HG02571 (cell line): ENCODE measurements around the gene PRPF40A.

Source experiments
- ATAC-seq: cut with Tn5 transposase; IDR thresholded peaks from one replicate; pipeline ENCODE4 v1.9.1; 2021; ENCODE audit warnings: mild to moderate bottlenecking, moderate library complexity; ENCODE audit not compliant: unreplicated experiment

Gene PRPF40A

GRCh38 chr2:152655880-152656279 lies 61.4 kb downstream of the PRPF40A start:
- no peak for ATAC-seq

DNA sequence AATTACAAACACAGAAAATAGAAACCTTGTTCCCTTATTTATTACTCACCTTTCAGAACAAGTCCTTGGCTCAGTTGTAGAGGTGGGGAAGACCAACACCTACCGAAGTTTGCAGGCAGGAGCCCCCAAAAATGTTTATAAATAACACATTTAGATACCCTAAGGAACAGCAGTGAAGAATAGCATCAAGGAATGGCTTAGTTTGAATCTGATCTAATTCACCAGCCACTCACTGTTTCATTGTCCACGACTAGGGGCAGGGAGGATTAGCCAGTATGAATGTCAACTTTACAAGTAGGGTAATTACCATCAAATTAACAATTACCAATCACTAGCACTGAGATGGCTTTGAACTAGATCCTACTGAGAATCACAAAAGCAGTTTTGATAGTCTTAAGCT lies 65.4 kb downstream of the PRPF40A start:
- ATAC-seq, result no peak

GRCh38 chr2:152650768-152651371 lies 66.4 kb downstream of the PRPF40A start:
- ATAC-seq, result no peak

DNA sequence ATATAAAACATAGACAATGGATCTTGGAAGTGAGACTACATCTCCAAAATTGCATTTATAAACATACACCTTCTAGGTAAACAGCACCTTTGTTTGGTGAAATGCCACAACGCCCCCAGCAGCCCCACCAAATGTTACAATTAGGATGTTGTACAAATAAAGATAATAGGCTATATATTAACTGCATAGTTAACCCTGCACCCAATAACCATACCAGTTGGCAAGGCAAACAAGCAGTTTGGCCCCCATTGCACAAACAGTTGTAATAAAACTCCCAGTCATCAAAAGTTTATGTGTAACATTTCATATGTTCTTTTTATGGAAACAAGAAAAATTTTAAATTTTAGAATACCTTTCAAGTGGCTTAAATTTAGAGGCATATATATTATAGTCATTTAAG lies 67.3 kb downstream of the PRPF40A start:
- no peak for ATAC-seq

DNA sequence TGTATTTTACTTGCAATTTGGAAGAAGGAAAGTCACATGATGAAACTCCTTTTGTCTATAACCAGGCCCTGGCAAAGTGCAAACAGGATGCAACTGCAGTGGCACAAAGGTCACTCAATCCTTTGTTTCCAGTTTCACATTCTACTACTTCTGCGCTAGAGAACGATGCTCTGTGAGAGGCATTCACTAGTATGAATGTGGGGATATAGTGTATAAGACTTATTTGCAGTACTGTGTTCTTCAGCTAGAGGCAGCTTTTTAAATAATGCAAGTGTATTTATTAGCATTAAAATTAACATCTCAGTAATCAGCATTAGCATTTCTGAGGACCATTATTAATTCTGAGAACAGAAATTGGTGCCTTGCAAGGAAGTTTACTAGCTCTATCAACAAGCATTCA lies 68.9 kb downstream of the PRPF40A start:
- no peak for ATAC-seq

DNA sequence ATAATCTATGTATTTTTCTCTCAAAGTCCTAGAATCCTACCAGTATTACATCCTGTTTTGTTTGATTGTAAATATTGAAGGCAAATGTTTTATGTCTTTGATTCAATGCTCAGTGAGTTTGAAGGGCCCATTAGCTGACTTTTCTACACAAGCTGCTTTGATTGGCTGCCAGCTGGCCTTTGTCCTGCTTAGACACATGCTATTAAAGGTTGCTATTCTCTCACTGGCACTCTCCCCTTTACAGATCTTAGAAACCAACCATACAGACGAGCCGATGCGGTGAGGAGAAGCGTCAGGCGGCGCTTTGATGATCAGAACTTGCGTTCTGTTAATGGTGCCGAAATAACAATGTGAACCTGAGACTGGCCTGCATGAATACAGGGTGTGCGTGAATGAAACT lies 69.7 kb downstream of the PRPF40A start:
- ATAC-seq, result no peak

GRCh38 chr2:152646775-152647174 lies 70.5 kb downstream of the PRPF40A start:
- no peak for ATAC-seq

- no peak for ATAC-seq
These were observed 71.0 kb downstream of the PRPF40A start for GRCh38 chr2:152646264-152646663.

GRCh38 chr2:152644189-152644873 lies 72.9 kb downstream of the PRPF40A start:
- no peak for ATAC-seq

- ATAC-seq, result no peak
These were observed 78.7 kb downstream of the PRPF40A start for GRCh38 chr2:152638590-152638989.

DNA sequence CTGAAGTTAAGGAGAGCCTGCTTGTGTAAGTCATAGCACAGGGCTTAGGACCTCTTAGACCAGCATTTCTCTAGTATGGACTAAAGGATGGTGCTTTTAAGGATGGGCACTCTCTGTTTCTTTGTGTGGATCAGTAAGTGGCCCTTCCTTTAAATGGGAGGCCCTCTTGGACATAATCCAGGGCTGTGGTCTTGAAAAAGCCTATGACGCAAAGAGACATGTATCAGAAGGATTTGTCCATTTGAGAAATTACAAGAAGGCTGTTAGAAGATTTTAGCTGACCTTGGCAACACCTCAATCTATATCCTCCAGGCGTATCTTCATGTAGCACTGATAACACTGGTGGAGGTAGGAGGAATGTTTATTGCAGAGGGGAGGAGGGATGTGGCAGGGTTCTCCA lies 79.2 kb downstream of the PRPF40A start:
- ATAC-seq, result no peak

- ATAC-seq, result no peak
These were observed 80.0 kb downstream of the PRPF40A start for GRCh38 chr2:152637251-152637650.

DNA sequence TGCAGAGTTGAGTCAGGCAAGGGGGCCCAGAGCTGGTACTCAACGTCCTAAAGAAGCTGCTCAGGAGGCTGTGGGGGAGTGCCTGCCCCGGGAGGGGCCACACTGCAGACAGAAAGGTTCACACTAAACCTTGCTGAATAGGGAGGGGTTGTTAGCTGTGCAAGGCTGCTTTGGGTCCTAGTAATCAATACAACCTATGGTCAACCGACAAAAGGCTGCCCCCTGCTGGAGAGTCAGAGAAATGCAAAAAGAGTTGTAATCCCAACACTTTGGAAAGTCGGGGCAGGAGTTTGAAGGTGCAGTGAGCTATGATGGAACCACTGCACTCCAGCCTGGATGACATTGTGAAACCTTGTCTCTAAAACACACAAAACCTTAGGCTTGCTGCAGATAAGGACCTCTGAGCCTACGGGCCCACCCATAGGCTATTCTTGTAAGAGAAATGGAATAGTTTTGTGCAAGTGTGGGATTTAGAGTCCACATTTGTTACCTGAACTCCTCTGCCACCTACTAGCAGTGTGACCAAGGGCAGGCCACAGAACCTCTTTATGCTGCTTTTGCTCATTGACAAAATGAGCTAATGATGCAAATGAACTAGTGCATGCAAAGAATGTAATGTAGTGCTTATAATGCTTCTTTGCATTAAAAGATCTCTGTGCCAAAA lies 81.5 kb downstream of the PRPF40A start:
- ATAC-seq, result peak; percentile 74

DNA sequence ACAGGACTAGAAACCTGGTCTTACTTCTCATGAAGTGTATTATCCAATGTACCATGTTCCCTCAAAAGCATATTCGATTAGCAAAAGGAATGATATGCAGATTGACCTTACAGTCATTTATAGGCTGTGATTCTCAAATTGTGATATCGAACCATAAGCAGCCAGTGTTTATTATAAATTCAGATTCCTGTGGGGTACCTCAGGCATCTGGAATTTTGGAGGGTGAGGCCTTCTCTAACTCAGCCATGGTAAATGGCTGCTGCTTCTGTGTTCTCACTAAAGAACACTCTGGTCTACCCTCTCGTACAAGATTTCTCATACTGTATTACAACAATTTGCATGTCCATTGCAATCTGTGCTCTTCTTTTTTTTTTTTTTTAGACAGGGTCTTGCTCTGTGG lies 84.5 kb downstream of the PRPF40A start:
- no peak for ATAC-seq

GRCh38 chr2:152630466-152630865 lies 86.8 kb downstream of the PRPF40A start:
- no peak for ATAC-seq

- no peak for ATAC-seq
These were observed 88.1 kb downstream of the PRPF40A start for GRCh38 chr2:152629202-152629601.

DNA sequence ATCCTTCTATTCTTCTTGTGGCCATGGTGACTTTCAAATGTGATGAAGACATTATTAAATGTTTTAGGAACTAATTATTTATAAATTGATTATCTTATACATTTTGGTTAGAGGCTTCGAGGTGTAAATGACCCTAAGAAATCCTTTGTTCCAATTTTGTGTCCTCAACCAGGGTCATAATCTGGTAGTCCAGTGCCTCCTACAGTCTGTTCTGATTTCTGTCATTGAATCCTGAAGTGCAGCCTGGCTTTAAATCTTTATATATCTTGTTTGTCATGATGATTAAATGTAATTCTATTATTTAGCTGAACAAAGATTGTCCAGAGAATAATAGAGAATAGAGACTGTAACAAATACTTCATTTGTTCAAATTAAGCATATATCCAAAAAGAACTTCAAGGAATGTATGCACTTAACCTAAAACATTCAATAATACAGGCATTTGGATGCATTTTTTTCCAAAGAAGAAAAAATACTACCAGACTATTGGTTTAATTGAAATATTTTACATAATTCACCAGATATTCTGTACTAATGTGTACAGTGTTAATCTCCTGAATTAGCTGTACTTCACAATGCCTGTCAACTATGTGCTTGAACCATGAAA lies 89.8 kb downstream of the PRPF40A start:
- ATAC-seq, result no peak

- ATAC-seq, result no peak
These were observed 90.3 kb downstream of the PRPF40A start for GRCh38 chr2:152626911-152627339.

GRCh38 chr2:152624805-152625204 lies 92.5 kb downstream of the PRPF40A start:
- ATAC-seq, result no peak

- no peak for ATAC-seq
These were observed 93.5 kb downstream of the PRPF40A start for GRCh38 chr2:152623775-152624174.

- ATAC-seq, result no peak
These were observed 94.1 kb downstream of the PRPF40A start for GRCh38 chr2:152623076-152623740.
